ENCODE results near the gene HYDIN. TPM values are rescaled to one million over a fixed set of nuclear protein-coding genes. Genes with fewer than 3 reads are reported as not detected.

The HYDIN gene
- total and polyA plus RNA-seq, 11 donors: 0.26 to 5.4 (median 1.5) TPM

DNA sequence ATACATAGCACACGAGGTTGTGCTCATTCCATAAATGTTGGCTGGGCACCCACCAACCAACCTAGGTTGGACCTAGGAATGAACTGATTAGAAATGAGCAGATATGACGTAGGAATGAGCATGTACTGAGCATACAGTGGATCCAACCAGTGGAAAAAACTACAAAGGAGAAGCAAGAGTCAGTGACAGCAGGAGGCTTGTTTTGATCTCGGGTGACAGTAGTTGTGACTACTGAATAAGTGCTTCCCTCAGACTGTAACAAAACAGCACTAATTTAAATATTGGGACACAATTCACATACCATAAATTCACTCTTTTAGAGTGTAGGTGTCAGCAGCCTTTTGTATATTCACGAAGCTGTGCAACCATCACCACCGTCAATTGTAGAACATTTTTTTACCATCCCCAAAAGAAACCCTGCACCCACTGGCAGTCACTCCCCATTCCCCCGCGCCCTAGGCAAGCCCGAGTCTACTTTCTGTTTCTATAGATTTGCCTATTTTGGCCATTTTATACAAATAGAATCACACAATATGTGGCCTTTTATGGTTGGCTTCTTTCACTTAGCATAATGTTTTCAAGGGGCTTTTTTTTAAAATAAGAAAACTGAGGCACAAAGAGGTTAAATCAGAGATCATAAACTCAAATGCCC lies 436.5 kb downstream of the HYDIN start:
- Histone ChIP-seq H3K27ac (no peak overlapping the region), H3K36me3 (peaks cover 0 to 13% (median 0%) of the 10 kb centered on the region in 9 donors), H3K4me1 (peaks cover 0 to 1% (median 0%) of the 10 kb centered on the region in 12 donors), H3K9me3 (no peaks in the 10 kb centered on the region), H3K27me3 (no peaks in the 10 kb centered on the region), H3K4me3 (no peak overlapping the region)
- WGBS, 4 donors: 81 to 86% (median 85%) methylated on average over 8 of the region's 8 CpGs
- ATAC-seq (no peak), DNase-seq (no peak)
- TF ChIP-seq POLR2A (IDR thresholded peaks at IDR 0.05): no peak
- TF ChIP-seq, protein P1, sequence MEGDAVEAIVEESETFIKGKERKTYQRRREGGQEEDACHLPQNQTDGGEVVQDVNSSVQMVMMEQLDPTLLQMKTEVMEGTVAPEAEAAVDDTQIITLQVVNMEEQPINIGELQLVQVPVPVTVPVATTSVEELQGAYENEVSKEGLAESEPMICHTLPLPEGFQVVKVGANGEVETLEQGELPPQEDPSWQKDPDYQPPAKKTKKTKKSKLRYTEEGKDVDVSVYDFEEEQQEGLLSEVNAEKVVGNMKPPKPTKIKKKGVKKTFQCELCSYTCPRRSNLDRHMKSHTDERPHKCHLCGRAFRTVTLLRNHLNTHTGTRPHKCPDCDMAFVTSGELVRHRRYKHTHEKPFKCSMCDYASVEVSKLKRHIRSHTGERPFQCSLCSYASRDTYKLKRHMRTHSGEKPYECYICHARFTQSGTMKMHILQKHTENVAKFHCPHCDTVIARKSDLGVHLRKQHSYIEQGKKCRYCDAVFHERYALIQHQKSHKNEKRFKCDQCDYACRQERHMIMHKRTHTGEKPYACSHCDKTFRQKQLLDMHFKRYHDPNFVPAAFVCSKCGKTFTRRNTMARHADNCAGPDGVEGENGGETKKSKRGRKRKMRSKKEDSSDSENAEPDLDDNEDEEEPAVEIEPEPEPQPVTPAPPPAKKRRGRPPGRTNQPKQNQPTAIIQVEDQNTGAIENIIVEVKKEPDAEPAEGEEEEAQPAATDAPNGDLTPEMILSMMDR (IDR thresholded peaks at IDR 0.05): no peak
- intact Hi-C loops (cut with DNase I): no loop called here

DNA sequence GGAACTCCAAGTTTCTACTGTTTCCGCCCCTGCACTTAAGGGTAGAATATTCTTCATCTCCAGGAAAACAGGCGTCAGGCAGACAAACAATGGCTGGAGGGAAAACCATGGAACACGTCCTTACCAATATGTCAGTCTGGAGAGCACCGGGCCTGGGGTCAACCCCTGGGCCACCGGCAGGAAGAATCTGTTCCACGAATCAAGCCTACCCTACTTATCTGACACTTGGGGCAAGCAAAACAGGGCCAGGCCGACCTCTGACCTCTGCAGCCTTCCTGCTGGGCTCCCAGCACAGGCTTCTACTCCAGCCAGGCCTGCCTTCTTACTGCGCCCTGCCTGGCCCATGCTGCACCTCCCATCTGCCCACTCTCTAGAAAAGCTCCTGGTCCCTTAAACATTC lies 439.7 kb downstream of the HYDIN start:
- WGBS, 4 donors: 69 to 71% (median 69%) methylated on average over 8 of the region's 8 CpGs

DNA sequence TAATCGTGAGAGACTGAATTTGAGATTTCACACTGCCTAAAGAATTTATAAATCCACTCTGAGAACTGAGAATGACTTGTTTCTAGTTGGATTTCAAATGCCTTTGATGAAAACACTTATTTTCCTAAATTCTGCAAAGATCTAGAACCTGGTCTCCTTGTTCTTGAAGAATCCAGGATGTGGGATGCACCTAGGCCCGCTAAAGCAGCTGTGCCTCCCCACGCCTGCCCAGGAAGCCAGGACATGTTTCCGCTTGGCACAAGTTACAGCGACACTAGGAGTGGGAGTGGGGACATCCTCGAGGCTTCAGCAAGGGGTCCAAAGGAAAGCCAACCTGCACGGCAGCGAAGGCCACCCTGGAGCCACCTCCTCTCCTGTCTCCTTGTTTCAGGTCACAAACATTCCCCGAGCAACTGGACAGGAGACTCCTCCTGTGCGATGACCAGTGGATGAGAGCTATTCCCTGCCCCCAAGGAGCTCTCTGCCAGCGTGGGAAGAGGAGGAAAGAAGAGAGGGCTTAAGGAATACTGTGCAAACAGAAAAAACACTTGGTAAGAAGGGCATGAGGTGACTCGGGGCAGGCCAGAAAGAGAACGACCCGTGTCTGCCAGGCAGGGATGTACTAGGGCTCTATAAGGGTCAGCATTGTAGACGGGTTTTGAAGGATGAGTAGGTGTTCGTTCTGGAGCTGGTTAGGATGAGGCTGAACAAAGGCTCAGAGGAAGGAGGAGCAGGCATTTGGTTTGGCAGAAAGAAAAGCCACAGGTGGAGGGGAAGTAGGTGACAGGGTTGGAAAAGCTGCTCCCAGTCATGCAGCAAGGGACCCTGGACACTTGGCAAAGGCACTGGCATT lies 440.7 kb downstream of the HYDIN start:
- intact Hi-C loops (cut with DNase I): no loop called here
- ATAC-seq (peak in 1 of 4 donors; percentile 17), DNase-seq (no peak)
- 74 to 87% (median 79%) methylated on average over 13 to 16 of the region's 16 CpGs for WGBS, 4 donors
- no peaks in the 10 kb centered on the region for H3K9me3 ChIP-seq
- H3K27me3 ChIP-seq: no peaks in the 10 kb centered on the region
- H3K27ac ChIP-seq: no peak overlapping the region
- no peak overlapping the region for H3K4me3 ChIP-seq
- peaks cover 0 to 26% (median 15%) of the 10 kb centered on the region in 9 donors for H3K36me3 ChIP-seq
- TF ChIP-seq POLR2A (IDR thresholded peaks at IDR 0.05): no peak
- TF ChIP-seq, protein P1 (IDR thresholded peaks at IDR 0.05): no peak
- H3K4me1 ChIP-seq: peaks cover 0 to 8% (median 0%) of the 10 kb centered on the region in 12 donors

More for the DNA sequence above, 439.7 kb downstream of the HYDIN start:
- no peak overlapping the region for H3K27ac ChIP-seq
- ATAC-seq (peak in 1 of 4 donors; percentile 10), DNase-seq (no peak)
- no peaks in the 10 kb centered on the region for H3K27me3 ChIP-seq
- peaks cover 0 to 17% (median 5%) of the 10 kb centered on the region in 9 donors for H3K36me3 ChIP-seq
- intact Hi-C loops (cut with DNase I): no loop called here
- no peaks in the 10 kb centered on the region for H3K9me3 ChIP-seq
- H3K4me3 ChIP-seq: no peak overlapping the region
- TF ChIP-seq POLR2A (IDR thresholded peaks at IDR 0.05): no peak
- TF ChIP-seq, protein P1 (IDR thresholded peaks at IDR 0.05): no peak
- peaks cover 0 to under 1% (median 0%) of the 10 kb centered on the region in 12 donors for H3K4me1 ChIP-seq

Data from heart left ventricle (tissue), 16 donors.